Calu3 (cell line): ENCODE data around the gene KLF9. TPM values are rescaled to one million over a fixed set of nuclear protein-coding genes. Genes with fewer than 3 reads are reported as not detected.

Experiments
- BruUV-seq: library from RNA; stranded (reverse); fragments of 400-500 nt; replicated peaks from 2 replicates; lab custom pipeline; 2021; lab: Mats Ljungman, UMichigan
- CTCF ChIA-PET: fragments of 300-600 bp; sonication (Branson Sonifier 250); formaldehyde crosslinking; loops from one replicate; lab custom pipeline; 2022; ENCODE audit warnings: antibody characterized with exemption; lab: Charles Lee
- DNase-seq: peaks from one replicate; pipeline ENCODE4 v3.0.0; 2022
- H3K27ac Mint-ChIP-seq: one replicate; pipeline ENCODE4 v1.8.0; 2022; ENCODE audit warnings: mixed read lengths; ENCODE audit not compliant: unreplicated experiment
- H3K27me3 Mint-ChIP-seq: one replicate; pipeline ENCODE4 v1.8.0; 2022; ENCODE audit warnings: mixed read lengths; ENCODE audit not compliant: unreplicated experiment
- H3K36me3 Mint-ChIP-seq: one replicate; pipeline ENCODE4 v1.8.0; 2022; ENCODE audit warnings: mild to moderate bottlenecking, moderate library complexity, mixed read lengths; ENCODE audit not compliant: insufficient read depth, unreplicated experiment
- H3K4me1 Mint-ChIP-seq: one replicate; pipeline ENCODE4 v1.8.0; 2022; ENCODE audit warnings: mild to moderate bottlenecking, low read depth, mixed read lengths; ENCODE audit not compliant: unreplicated experiment
- H3K4me3 Mint-ChIP-seq: one replicate; pipeline ENCODE4 v1.8.0; 2022; ENCODE audit warnings: mild to moderate bottlenecking, low read depth, moderate library complexity, mixed read lengths; ENCODE audit not compliant: unreplicated experiment
- H3K9me3 Mint-ChIP-seq: one replicate; pipeline ENCODE4 v1.8.0; 2022; ENCODE audit warnings: low read depth, mixed read lengths; ENCODE audit not compliant: unreplicated experiment
- intact Hi-C: fragments of 100-400 bp; cut with micrococcal nuclease; formaldehyde crosslinking; loops from one replicate; pipeline ENCODE4 v1.10.0; 2022; ENCODE audit not compliant: unreplicated experiment
- total RNA-seq: library from RNA; stranded (reverse); gene quantifications from 2 replicates; pipeline ENCODE4 v1.2.3, GENCODE V29; 2022
- TF ChIP-seq, protein P1 (sequence below): fragments of 200-600 bp; IDR thresholded peaks from one replicate; pipeline ENCODE4 v1.8.0; 2022; ENCODE audit warnings: antibody characterized with exemption; ENCODE audit not compliant: unreplicated experiment

Gene KLF9
- total RNA-seq, 1 experiment from 2014 or later: 0.87 TPM

DNA sequence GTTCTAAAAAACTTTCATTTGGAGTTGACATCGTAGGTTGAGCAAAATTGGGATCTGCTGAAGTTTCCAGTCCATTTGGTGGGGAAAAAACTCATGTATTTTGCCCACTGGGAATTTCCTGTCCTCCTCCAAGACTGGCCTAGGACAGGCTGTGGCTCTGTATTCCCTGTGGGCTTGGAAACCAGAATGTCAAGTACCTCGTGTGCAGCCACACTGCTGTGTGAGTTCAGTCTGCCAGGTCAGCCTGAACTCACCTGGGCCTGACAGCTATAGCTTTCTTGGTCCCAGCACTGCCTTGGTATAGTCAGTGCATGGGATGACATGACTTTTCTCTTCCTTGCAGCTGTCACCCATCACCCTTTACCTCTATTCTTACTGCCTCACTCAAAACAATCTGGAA, 35.0 kb upstream of the KLF9 start:
- DNase-seq: no peak
- H3K4me1 Mint-ChIP-seq: no peaks in the 10 kb centered on the region
- H3K27me3 Mint-ChIP-seq: no peaks in the 10 kb centered on the region
- no peak overlapping the region for H3K27ac Mint-ChIP-seq
- intact Hi-C loops: no loop called here
- no peaks in the 10 kb centered on the region for H3K36me3 Mint-ChIP-seq
- CTCF ChIA-PET: no interaction called here
- no peak overlapping the region for H3K4me3 Mint-ChIP-seq
- peaks cover 3% of the 10 kb centered on the region for H3K9me3 Mint-ChIP-seq
- no TSS peak for BruUV-seq
- TF ChIP-seq, protein P1, sequence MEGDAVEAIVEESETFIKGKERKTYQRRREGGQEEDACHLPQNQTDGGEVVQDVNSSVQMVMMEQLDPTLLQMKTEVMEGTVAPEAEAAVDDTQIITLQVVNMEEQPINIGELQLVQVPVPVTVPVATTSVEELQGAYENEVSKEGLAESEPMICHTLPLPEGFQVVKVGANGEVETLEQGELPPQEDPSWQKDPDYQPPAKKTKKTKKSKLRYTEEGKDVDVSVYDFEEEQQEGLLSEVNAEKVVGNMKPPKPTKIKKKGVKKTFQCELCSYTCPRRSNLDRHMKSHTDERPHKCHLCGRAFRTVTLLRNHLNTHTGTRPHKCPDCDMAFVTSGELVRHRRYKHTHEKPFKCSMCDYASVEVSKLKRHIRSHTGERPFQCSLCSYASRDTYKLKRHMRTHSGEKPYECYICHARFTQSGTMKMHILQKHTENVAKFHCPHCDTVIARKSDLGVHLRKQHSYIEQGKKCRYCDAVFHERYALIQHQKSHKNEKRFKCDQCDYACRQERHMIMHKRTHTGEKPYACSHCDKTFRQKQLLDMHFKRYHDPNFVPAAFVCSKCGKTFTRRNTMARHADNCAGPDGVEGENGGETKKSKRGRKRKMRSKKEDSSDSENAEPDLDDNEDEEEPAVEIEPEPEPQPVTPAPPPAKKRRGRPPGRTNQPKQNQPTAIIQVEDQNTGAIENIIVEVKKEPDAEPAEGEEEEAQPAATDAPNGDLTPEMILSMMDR: no peak

DNA sequence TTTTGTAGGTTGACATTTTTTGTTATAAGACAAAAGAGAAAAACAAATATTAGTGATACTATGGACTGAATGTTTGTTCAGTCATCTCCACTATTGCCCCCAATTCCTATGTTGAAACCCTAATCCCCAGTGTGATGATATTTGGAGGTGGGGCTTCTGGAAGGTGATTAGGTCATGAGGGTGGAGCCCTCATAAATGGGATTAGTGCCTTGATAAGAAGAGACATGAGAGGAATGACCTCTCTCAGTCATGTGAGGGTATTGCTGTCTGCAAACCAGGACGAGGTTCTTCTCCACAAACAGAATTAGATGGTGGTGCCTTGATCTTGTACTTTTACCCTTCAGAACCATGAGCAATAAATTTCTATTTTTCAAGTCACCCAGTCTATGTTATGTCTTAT, 34.5 kb upstream of the KLF9 start:
- H3K36me3 Mint-ChIP-seq: no peaks in the 10 kb centered on the region
- DNase-seq: no peak
- no peak overlapping the region for H3K27ac Mint-ChIP-seq
- H3K4me3 Mint-ChIP-seq: no peak overlapping the region
- no TSS peak for BruUV-seq
- intact Hi-C loops: no loop called here
- CTCF ChIA-PET: no interaction called here
- H3K9me3 Mint-ChIP-seq: peaks cover 3% of the 10 kb centered on the region
- TF ChIP-seq, protein P1: no peak
- H3K27me3 Mint-ChIP-seq: no peaks in the 10 kb centered on the region
- H3K4me1 Mint-ChIP-seq: no peaks in the 10 kb centered on the region

DNA sequence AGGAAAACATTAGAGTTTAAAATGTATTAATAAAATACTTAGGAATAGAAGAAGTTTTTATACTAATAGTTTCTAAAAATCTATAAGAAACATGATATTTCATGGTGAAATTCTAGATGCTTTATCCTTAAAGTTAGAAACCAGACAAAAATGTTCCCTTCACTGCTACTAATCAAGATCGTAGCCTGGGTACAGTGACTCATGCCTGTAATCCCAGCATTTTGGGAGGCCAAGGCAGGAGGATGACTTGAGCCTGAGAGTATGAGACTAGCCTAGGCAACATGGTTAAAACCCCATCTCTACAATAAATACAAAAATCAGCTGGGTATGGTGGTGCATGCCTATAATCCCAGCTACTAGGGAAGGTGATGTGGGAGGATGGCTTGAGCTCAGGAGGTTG, 30.4 kb upstream of the KLF9 start:
- CTCF ChIA-PET: interaction anchor here (0.7 kb wide), 1 partner anchor 18 kb away, joined by 3 read pairs; no protein-coding TSS in a partner anchor
- DNase-seq: no peak
- Mint-ChIP-seq H3K4me1 (no peaks in the 10 kb centered on the region), H3K27ac (no peak overlapping the region), H3K36me3 (no peaks in the 10 kb centered on the region), H3K27me3 (no peaks in the 10 kb centered on the region), H3K9me3 (peaks cover 2% of the 10 kb centered on the region), H3K4me3 (no peak overlapping the region)
- intact Hi-C loops: no loop called here
- TF ChIP-seq, protein P1: no peak
- BruUV-seq: no TSS peak

DNA sequence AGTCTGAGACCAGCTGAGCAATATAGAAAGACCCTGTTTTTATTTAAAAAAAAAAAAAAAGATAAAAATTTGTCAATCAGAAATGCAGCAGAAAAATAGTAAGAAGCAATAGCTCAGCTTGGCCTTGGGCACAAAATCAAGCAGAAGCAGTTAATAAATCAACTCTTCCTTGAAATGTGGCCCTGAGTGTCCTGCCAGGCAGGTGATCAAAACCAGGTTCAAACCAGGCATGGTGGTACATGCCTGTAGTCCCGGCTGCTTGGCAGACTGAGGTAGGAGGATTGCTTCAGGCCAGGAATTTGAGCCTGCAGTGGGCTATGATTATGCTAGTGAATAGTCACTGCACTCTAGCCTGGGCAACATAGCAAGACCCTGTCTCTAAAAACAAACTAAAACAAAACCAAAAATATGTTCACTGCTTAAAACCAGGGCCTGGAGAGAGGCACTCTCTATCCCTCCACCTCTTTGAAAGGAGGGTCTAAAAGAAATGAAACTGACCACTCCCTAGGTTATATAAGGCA, 27.9 kb upstream of the KLF9 start:
- Mint-ChIP-seq H3K27me3 (no peaks in the 10 kb centered on the region), H3K36me3 (no peaks in the 10 kb centered on the region), H3K4me1 (peaks cover 17% of the 10 kb centered on the region), H3K4me3 (no peak overlapping the region), H3K9me3 (no peaks in the 10 kb centered on the region), H3K27ac (no peak overlapping the region)
- TF ChIP-seq, protein P1: no peak
- no TSS peak for BruUV-seq
- intact Hi-C loops: no loop called here
- DNase-seq: no peak
- CTCF ChIA-PET: no interaction called here
